ENCODE results near the gene PDLIM7. TPM values are rescaled to one million over a fixed set of nuclear protein-coding genes. Genes with fewer than 3 reads are reported as not detected.

The PDLIM7 gene
- total RNA-seq, 1 donor from 2014 or later: 187 TPM

GRCh38 chr5:177520916-177521513 is 23.6 kb upstream of the PDLIM7 start:
- TF ChIP-seq, protein P1, sequence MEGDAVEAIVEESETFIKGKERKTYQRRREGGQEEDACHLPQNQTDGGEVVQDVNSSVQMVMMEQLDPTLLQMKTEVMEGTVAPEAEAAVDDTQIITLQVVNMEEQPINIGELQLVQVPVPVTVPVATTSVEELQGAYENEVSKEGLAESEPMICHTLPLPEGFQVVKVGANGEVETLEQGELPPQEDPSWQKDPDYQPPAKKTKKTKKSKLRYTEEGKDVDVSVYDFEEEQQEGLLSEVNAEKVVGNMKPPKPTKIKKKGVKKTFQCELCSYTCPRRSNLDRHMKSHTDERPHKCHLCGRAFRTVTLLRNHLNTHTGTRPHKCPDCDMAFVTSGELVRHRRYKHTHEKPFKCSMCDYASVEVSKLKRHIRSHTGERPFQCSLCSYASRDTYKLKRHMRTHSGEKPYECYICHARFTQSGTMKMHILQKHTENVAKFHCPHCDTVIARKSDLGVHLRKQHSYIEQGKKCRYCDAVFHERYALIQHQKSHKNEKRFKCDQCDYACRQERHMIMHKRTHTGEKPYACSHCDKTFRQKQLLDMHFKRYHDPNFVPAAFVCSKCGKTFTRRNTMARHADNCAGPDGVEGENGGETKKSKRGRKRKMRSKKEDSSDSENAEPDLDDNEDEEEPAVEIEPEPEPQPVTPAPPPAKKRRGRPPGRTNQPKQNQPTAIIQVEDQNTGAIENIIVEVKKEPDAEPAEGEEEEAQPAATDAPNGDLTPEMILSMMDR (conservative IDR thresholded peaks at IDR 0.05): no peak
- Mint-ChIP-seq H3K36me3 (peaks cover 13% of the 10 kb centered on the region), H3K9me3 (no peaks in the 10 kb centered on the region), H3K27ac (no peak overlapping the region), H3K27me3 (no peaks in the 10 kb centered on the region), H3K4me1 (ENCODE audit: unreplicated experiment) (peaks cover 5% of the 10 kb centered on the region), H3K4me3 (no peak overlapping the region)
- no peak for DNase-seq (ENCODE audit: extremely low spot score, unreplicated experiment)

- no peak for DNase-seq (ENCODE audit: extremely low spot score, unreplicated experiment)
- Mint-ChIP-seq H3K27ac (no peak overlapping the region), H3K4me3 (no peak overlapping the region), H3K27me3 (no peaks in the 10 kb centered on the region), H3K4me1 (ENCODE audit: unreplicated experiment) (peaks cover 11% of the 10 kb centered on the region), H3K36me3 (peaks cover 13% of the 10 kb centered on the region), H3K9me3 (no peaks in the 10 kb centered on the region)
- TF ChIP-seq, protein P1 (conservative IDR thresholded peaks at IDR 0.05): no peak
These were observed 22.9 kb upstream of the PDLIM7 start for GRCh38 chr5:177520271-177520670.

GRCh38 chr5:177519463-177520235 is 22.2 kb upstream of the PDLIM7 start:
- Mint-ChIP-seq H3K27ac (no peak overlapping the region), H3K36me3 (peaks cover 13% of the 10 kb centered on the region), H3K9me3 (no peaks in the 10 kb centered on the region), H3K4me3 (no peak overlapping the region), H3K27me3 (no peaks in the 10 kb centered on the region), H3K4me1 (ENCODE audit: unreplicated experiment) (peaks cover 13% of the 10 kb centered on the region)
- no peak for DNase-seq (ENCODE audit: extremely low spot score, unreplicated experiment)
- TF ChIP-seq, protein P1 (conservative IDR thresholded peaks at IDR 0.05): no peak

DNA sequence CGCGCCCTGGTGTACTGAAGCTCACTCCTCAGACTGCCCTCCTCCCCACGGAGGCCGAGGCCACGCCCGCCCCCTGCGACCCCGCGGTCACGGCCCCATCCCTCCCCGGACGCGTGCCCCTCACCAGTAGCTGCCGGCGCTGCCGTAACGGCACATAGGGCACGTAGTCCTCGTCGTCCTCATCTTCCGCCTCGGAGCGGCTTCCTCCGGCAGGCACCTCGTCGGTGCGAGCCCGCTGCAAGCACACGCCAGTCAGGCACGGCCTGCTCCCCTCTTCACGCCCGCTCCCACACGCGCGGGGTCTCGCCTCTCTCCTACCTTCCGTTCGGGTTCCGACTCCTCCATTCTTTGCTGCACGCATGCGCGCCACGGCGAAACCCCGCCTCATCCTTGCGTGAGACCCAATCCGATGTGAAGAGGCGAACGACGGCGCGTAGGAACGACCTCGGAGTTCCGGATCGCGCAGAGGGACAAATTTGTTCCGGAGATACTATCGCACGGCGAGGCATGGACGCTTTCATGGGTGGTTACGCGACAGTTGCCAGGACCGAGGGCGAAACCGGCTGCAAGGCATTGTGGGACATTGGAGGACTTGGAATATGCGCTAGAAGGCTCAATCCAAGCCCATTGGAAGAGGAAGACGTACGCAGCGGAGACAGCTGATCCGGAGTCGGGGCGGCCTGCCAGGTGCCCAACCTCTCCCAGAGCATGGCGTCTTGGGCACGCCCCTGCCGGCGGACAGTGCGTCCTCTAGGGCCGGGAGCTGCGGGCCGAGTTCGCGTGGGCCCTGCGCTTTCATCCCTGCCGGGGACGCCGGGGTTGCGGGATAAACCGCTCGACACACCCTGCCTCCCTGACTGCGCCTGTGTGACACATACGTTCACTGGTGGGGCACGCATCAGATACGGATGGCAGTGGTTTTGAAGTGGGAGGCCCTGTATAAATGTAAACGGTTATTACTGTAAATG is 19.5 kb upstream of the PDLIM7 start, which contains the start of gene DDX41:
Gene DDX41, minus strand, starts transcription at position 361 of the 968 bp plus-strand sequence. Its CDS starts 16 bp downstream, at position 345.
- Mint-ChIP-seq H3K4me3 (peak within 1 kb of the TSS; percentile 96), H3K36me3 (peaks cover 13% of the 10 kb centered on the region), H3K27me3 (no peaks in the 10 kb centered on the region), H3K9me3 (no peaks in the 10 kb centered on the region), H3K4me1 (ENCODE audit: unreplicated experiment) (peaks cover 13% of the 10 kb centered on the region), H3K27ac (peak within 1 kb of the TSS; percentile 90)
- TF ChIP-seq, protein P1 (conservative IDR thresholded peaks at IDR 0.05): no peak
- peak; percentile 97 for DNase-seq (ENCODE audit: extremely low spot score, unreplicated experiment)

DNA sequence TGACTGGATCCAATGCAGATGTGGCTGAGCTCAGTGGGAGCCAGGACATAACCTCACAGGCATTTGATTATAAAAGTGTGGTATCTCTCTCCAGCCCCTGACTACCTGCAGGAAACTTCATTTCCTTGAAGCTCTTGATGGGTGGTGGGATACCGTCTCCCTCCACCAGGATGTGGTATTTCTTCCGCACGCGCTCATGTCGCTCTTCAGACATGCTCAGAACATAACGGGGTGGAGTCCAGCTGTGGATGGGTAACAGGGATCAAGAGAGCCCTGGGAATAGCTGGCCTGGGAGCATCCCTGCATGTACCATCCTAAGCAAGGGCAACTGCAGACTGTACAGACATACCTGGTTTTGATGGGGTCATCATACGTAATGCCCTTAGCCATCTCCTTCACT is 18.2 kb upstream of the PDLIM7 start:
- Mint-ChIP-seq H3K4me3 (peak overlapping the region; percentile 96), H3K4me1 (ENCODE audit: unreplicated experiment) (peaks cover 13% of the 10 kb centered on the region), H3K27ac (peak overlapping the region; percentile 90), H3K27me3 (no peaks in the 10 kb centered on the region), H3K36me3 (peaks cover 12% of the 10 kb centered on the region), H3K9me3 (no peaks in the 10 kb centered on the region)
- DNase-seq (ENCODE audit: extremely low spot score, unreplicated experiment): no peak
- TF ChIP-seq, protein P1 (conservative IDR thresholded peaks at IDR 0.05): peak; percentile 35
